IMR-90 (cell line): Measurements from ENCODE around the gene ACE.

Experiments
- BHLHE40 ChIP-seq: fragments of 150-350 bp; IDR thresholded peaks from 2 replicates; pipeline ENCODE4 v1.6.1; 2016; ENCODE audit warnings: mild to moderate bottlenecking, low read depth, low read length
- CEBPB ChIP-seq: IDR thresholded peaks from 2 replicates; pipeline ENCODE4 v1.6.1; 2012; ENCODE audit warnings: low read depth, low read length, improper control_type of control experiment
- POLR2A ChIP-seq: IDR thresholded peaks from 2 replicates; pipeline ENCODE4 v1.6.1; 2012; ENCODE audit warnings: mild to moderate bottlenecking, low read depth, low read length
- RAD21 ChIP-seq: IDR thresholded peaks from 2 replicates; pipeline ENCODE4 v1.6.1; 2012; ENCODE audit warnings: low read length, improper control_type of control experiment
- SMC3 ChIP-seq: fragments of 150-350 bp; IDR thresholded peaks from 2 replicates; pipeline ENCODE4 v1.6.1; 2016; ENCODE audit warnings: low read depth, mild to moderate bottlenecking, antibody characterized with exemption, low read length, moderate library complexity
- TF ChIP-seq, protein P1 (sequence below): conservative IDR thresholded peaks from 2 replicates; pipeline ENCODE4 v1.5.1; 2012; ENCODE audit warnings: mild to moderate bottlenecking, low read depth, low read length, improper control_type of control experiment
- TF ChIP-seq, protein P2 (sequence below): fragments of 150-350 bp; IDR thresholded peaks from 2 replicates; pipeline ENCODE4 v1.6.1; 2016; ENCODE audit warnings: low read depth, mild to moderate bottlenecking, low read length, moderate library complexity, borderline replicate concordance
- TF ChIP-seq, protein P3 (sequence below): fragments of 150-350 bp; IDR thresholded peaks from 2 replicates; pipeline ENCODE4 v1.6.1; 2017; ENCODE audit warnings: mild to moderate bottlenecking, antibody characterized with exemption, low read length, low read depth

DNA sequence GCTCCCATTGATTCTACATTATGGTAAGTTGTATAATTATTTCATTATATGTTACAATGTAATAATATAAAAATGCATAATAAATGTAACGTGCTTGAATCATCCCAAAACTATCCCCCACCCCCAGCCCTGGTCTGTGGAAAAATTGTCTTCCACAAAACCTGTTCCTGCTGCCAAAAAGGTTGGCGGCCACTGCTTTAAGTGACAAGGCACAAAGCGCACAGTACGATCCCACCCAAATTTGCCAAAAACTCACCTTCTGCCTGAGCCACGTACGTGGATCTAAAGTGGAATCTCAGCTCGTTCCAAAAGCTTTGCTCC is 45.3 kb upstream of the ACE start:
- TF ChIP-seq POLR2A (no peak), RAD21 (no peak), CEBPB (no peak), SMC3 (no peak), BHLHE40 (no peak)
- TF ChIP-seq, protein P1, sequence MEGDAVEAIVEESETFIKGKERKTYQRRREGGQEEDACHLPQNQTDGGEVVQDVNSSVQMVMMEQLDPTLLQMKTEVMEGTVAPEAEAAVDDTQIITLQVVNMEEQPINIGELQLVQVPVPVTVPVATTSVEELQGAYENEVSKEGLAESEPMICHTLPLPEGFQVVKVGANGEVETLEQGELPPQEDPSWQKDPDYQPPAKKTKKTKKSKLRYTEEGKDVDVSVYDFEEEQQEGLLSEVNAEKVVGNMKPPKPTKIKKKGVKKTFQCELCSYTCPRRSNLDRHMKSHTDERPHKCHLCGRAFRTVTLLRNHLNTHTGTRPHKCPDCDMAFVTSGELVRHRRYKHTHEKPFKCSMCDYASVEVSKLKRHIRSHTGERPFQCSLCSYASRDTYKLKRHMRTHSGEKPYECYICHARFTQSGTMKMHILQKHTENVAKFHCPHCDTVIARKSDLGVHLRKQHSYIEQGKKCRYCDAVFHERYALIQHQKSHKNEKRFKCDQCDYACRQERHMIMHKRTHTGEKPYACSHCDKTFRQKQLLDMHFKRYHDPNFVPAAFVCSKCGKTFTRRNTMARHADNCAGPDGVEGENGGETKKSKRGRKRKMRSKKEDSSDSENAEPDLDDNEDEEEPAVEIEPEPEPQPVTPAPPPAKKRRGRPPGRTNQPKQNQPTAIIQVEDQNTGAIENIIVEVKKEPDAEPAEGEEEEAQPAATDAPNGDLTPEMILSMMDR, result no peak
- TF ChIP-seq, protein P2, sequence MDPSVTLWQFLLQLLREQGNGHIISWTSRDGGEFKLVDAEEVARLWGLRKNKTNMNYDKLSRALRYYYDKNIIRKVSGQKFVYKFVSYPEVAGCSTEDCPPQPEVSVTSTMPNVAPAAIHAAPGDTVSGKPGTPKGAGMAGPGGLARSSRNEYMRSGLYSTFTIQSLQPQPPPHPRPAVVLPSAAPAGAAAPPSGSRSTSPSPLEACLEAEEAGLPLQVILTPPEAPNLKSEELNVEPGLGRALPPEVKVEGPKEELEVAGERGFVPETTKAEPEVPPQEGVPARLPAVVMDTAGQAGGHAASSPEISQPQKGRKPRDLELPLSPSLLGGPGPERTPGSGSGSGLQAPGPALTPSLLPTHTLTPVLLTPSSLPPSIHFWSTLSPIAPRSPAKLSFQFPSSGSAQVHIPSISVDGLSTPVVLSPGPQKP, result no peak
- TF ChIP-seq, protein P3, sequence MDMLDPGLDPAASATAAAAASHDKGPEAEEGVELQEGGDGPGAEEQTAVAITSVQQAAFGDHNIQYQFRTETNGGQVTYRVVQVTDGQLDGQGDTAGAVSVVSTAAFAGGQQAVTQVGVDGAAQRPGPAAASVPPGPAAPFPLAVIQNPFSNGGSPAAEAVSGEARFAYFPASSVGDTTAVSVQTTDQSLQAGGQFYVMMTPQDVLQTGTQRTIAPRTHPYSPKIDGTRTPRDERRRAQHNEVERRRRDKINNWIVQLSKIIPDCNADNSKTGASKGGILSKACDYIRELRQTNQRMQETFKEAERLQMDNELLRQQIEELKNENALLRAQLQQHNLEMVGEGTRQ, result no peak
